Measurements from ENCODE around the gene FYB1. TPM values are rescaled to one million over a fixed set of nuclear protein-coding genes. Genes with fewer than 3 reads are reported as not detected.
A peak's percentile ranks its signal among the peaks of the same experiment; 100 is the strongest.

FYB1 gene
- total RNA-seq, 4 donors from 2014 or later, result 2.8 to 14.1 (median 11.9) TPM

GRCh38 chr5:39260095-39260494, 40.7 kb upstream of the FYB1 start:
- Histone ChIP-seq H3K27me3 (no peaks in the 10 kb centered on the region), H3K36me3 (no peaks in the 10 kb centered on the region), H3K4me1 (peaks cover 0 to 36% (median 2%) of the 10 kb centered on the region in 3 donors), H3K4me3 (no peak overlapping the region), H3K9me3 (no peaks in the 10 kb centered on the region), H3K27ac (no peak overlapping the region)
- intact Hi-C loops (cut with DNase I), result no loop called here
- TF ChIP-seq, protein P1, sequence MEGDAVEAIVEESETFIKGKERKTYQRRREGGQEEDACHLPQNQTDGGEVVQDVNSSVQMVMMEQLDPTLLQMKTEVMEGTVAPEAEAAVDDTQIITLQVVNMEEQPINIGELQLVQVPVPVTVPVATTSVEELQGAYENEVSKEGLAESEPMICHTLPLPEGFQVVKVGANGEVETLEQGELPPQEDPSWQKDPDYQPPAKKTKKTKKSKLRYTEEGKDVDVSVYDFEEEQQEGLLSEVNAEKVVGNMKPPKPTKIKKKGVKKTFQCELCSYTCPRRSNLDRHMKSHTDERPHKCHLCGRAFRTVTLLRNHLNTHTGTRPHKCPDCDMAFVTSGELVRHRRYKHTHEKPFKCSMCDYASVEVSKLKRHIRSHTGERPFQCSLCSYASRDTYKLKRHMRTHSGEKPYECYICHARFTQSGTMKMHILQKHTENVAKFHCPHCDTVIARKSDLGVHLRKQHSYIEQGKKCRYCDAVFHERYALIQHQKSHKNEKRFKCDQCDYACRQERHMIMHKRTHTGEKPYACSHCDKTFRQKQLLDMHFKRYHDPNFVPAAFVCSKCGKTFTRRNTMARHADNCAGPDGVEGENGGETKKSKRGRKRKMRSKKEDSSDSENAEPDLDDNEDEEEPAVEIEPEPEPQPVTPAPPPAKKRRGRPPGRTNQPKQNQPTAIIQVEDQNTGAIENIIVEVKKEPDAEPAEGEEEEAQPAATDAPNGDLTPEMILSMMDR (IDR thresholded peaks at IDR 0.05), result no peak
- TF ChIP-seq POLR2A (IDR thresholded peaks at IDR 0.05), result no peak
- no peak for DNase-seq

DNA sequence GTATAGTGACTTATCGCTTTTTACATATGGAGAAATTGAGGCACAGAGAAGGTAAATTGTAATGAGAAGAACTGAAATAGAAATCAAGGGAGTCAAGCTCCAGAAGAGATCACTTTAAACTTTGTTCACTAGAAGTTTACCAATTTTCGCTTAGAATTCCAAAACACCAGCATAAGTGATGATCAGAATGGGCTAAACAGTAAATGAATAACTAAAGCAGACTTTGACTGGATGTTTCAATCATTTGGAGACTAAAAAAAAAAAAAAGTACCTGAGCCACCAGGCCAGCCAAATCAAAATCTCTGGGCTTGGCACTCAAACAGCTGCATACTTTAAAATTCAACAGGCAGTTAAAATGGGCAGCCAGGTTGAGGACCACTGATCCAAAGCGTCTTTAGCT, 38.2 kb upstream of the FYB1 start:
- Histone ChIP-seq H3K27me3 (no peaks in the 10 kb centered on the region), H3K4me3 (no peak overlapping the region), H3K36me3 (no peaks in the 10 kb centered on the region), H3K27ac (peak overlapping the region in 3 of 4 donors; percentile 7 to 56 (median 39)), H3K9me3 (no peaks in the 10 kb centered on the region), H3K4me1 (peaks cover 0 to 45% (median 4%) of the 10 kb centered on the region in 3 donors)
- TF ChIP-seq, protein P1 (IDR thresholded peaks at IDR 0.05), result no peak
- no peak for TF ChIP-seq POLR2A (IDR thresholded peaks at IDR 0.05)
- WGBS, 2 donors, result 72 to 81% methylated on average over 3 of the region's 3 CpGs
- intact Hi-C loops (cut with DNase I), result no loop called here
- DNase-seq, result no peak

- intact Hi-C loops (cut with DNase I), result no loop called here
- Histone ChIP-seq H3K4me3 (peak overlapping the region in 3 of 4 donors; percentile 11 to 54 (median 31)), H3K4me1 (peaks cover 0 to 45% (median 4%) of the 10 kb centered on the region in 3 donors), H3K27me3 (no peaks in the 10 kb centered on the region), H3K27ac (peak overlapping the region; percentile 14 to 77 (median 71)), H3K36me3 (no peaks in the 10 kb centered on the region), H3K9me3 (no peaks in the 10 kb centered on the region)
- WGBS, 2 donors, result 15 to 18% methylated on average over 4 of the region's 4 CpGs
- no peak for DNase-seq
- TF ChIP-seq, protein P1 (IDR thresholded peaks at IDR 0.05), result no peak
- TF ChIP-seq POLR2A (IDR thresholded peaks at IDR 0.05), result no peak
These were observed 37.3 kb upstream of the FYB1 start for GRCh38 chr5:39256477-39257235.

DNA sequence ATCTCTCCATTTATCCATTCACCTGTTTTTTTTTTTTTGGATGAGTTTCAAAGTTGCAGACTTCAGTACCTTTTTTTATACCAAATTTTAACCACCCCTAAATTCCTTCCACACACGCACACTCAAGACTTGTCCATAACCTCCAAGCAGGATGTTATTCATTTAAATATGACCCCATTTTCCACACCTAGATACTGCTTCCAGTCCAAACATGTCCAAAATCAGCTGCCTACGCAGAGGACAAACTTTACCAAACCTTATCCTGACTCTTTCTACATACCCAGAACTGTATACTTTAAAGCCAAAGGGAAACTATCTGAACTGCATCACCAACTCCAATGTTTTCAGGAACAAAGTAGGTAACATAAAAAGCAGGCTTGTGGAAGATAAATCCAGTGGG, 36.0 kb upstream of the FYB1 start:
- Histone ChIP-seq H3K9me3 (no peaks in the 10 kb centered on the region), H3K4me1 (peaks cover 0 to 45% (median 4%) of the 10 kb centered on the region in 3 donors), H3K27ac (peak overlapping the region in 3 of 4 donors; percentile 66 to 77 (median 76)), H3K36me3 (no peaks in the 10 kb centered on the region), H3K27me3 (no peaks in the 10 kb centered on the region), H3K4me3 (peak overlapping the region in 2 of 4 donors; percentile 31 to 54)
- intact Hi-C loops (cut with DNase I), result no loop called here
- no peak for DNase-seq
- TF ChIP-seq, protein P1 (IDR thresholded peaks at IDR 0.05), result no peak
- no peak for TF ChIP-seq POLR2A (IDR thresholded peaks at IDR 0.05)
- 36 to 90% methylated on average over 2 of the region's 2 CpGs for WGBS, 2 donors

DNA sequence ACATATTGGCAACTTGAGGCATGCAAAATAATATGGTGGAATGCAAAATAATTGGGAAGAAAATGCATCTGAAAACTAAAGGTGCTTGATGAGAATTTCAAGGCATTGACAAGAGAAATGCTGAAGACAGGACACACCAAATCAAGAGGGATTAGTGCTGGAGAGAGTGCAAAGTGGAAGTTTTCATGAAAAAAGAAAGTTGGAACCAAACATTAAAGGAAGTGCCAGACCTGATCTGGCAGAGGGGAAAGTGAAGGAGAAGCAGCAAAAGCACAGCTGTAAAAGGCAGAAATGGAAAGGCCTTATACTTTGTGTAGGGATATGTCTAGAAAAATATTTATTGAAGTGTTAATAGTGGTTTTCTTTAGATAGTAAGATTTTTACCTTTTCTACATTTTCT, 35.3 kb upstream of the FYB1 start:
- TF ChIP-seq, protein P1 (IDR thresholded peaks at IDR 0.05), result no peak
- no peak for TF ChIP-seq POLR2A (IDR thresholded peaks at IDR 0.05)
- intact Hi-C loops (cut with DNase I), result no loop called here
- Histone ChIP-seq H3K9me3 (no peaks in the 10 kb centered on the region), H3K27me3 (no peaks in the 10 kb centered on the region), H3K36me3 (no peaks in the 10 kb centered on the region), H3K4me1 (peaks cover 0 to 45% (median 4%) of the 10 kb centered on the region in 3 donors), H3K4me3 (no peak overlapping the region), H3K27ac (peak overlapping the region in 1 of 4 donors; percentile 77)
- no peak for DNase-seq

Measured in esophagus squamous epithelium (tissue), 5 donors.